ENCODE measurements around the gene ABCA4. TPM values are rescaled to one million over a fixed set of nuclear protein-coding genes. Genes with fewer than 3 reads are reported as not detected.

Gene ABCA4
- total RNA-seq, 1 experiment from 2014 or later, result 1.5 TPM

DNA sequence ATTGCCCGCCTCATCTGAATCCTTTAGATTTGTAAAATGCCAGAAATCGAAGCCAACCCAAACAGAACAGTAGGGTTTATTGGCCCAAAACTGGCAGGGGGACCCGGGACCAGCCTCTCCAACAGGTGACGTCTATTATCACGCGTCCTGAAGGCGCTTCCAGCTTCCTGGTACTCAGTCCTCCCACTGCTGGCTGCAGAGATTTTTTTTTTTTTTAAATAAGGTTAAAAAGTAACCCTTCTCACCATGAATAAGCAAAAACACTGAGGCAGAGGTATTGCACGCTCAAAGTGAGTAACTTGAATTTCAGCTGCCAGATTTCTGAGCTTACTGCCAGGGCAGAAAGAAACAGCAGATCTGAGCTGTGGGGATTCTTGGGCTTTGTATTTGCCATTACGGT lies 157.4 kb downstream of the ABCA4 start:
- DNase-seq (ENCODE audit: low read depth, low spot score) (no peak), ATAC-seq (no peak)
- Histone ChIP-seq H3K9me3 (ENCODE audit: control insufficient read depth, insufficient read depth, low read depth, low read length) (no peaks in the 10 kb centered on the region), H3K27me3 (ENCODE audit: control insufficient read depth, insufficient read depth, low read length) (no peaks in the 10 kb centered on the region; the same call in 1 of the 2 replicates), H3K36me3 (ENCODE audit: control insufficient read depth, insufficient read depth, low read length) (no peaks in the 10 kb centered on the region), H3K4me1 (ENCODE audit: control insufficient read depth, insufficient read depth, low read length) (no peaks in the 10 kb centered on the region), H3K27ac (ENCODE audit: low read length) (no peak overlapping the region), H3K4me3 (ENCODE audit: low read depth in 2 of 2, low read length in 2 of 2) (no peak overlapping the region)
- ChIA-PET POLR2A (no interaction called here), CTCF (no interaction called here)
- in situ Hi-C loops (cut with HindIII; ENCODE audit: low pct_unique_long_range_greater_than_20kb, low sequenced_read_pairs) (no loop called here), intact Hi-C loops (cut with micrococcal nuclease; ENCODE audit: unreplicated experiment) (no loop called here)
- no TSS peak for BruUV-seq (replicated peaks)
- TF ChIP-seq, protein P1, sequence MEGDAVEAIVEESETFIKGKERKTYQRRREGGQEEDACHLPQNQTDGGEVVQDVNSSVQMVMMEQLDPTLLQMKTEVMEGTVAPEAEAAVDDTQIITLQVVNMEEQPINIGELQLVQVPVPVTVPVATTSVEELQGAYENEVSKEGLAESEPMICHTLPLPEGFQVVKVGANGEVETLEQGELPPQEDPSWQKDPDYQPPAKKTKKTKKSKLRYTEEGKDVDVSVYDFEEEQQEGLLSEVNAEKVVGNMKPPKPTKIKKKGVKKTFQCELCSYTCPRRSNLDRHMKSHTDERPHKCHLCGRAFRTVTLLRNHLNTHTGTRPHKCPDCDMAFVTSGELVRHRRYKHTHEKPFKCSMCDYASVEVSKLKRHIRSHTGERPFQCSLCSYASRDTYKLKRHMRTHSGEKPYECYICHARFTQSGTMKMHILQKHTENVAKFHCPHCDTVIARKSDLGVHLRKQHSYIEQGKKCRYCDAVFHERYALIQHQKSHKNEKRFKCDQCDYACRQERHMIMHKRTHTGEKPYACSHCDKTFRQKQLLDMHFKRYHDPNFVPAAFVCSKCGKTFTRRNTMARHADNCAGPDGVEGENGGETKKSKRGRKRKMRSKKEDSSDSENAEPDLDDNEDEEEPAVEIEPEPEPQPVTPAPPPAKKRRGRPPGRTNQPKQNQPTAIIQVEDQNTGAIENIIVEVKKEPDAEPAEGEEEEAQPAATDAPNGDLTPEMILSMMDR (IDR thresholded peaks at IDR 0.05), result no peak
- no peak for TF ChIP-seq POLR2AphosphoS5 (IDR thresholded peaks at IDR 0.05; ENCODE audit: low read depth, low read length)
- no peak for TF ChIP-seq TCF7L2 (IDR thresholded peaks at IDR 0.05; ENCODE audit: low read depth, low read length)
- no peak for TF ChIP-seq SIN3A (IDR thresholded peaks at IDR 0.05; ENCODE audit: borderline replicate concordance, insufficient read depth, low read depth, low read length)
- TF ChIP-seq, protein P2, sequence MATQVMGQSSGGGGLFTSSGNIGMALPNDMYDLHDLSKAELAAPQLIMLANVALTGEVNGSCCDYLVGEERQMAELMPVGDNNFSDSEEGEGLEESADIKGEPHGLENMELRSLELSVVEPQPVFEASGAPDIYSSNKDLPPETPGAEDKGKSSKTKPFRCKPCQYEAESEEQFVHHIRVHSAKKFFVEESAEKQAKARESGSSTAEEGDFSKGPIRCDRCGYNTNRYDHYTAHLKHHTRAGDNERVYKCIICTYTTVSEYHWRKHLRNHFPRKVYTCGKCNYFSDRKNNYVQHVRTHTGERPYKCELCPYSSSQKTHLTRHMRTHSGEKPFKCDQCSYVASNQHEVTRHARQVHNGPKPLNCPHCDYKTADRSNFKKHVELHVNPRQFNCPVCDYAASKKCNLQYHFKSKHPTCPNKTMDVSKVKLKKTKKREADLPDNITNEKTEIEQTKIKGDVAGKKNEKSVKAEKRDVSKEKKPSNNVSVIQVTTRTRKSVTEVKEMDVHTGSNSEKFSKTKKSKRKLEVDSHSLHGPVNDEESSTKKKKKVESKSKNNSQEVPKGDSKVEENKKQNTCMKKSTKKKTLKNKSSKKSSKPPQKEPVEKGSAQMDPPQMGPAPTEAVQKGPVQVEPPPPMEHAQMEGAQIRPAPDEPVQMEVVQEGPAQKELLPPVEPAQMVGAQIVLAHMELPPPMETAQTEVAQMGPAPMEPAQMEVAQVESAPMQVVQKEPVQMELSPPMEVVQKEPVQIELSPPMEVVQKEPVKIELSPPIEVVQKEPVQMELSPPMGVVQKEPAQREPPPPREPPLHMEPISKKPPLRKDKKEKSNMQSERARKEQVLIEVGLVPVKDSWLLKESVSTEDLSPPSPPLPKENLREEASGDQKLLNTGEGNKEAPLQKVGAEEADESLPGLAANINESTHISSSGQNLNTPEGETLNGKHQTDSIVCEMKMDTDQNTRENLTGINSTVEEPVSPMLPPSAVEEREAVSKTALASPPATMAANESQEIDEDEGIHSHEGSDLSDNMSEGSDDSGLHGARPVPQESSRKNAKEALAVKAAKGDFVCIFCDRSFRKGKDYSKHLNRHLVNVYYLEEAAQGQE (IDR thresholded peaks at IDR 0.05; ENCODE audit: insufficient read depth in 1 of 2, low read depth in 2 of 2, low read length in 1 of 2), result no peak

DNA sequence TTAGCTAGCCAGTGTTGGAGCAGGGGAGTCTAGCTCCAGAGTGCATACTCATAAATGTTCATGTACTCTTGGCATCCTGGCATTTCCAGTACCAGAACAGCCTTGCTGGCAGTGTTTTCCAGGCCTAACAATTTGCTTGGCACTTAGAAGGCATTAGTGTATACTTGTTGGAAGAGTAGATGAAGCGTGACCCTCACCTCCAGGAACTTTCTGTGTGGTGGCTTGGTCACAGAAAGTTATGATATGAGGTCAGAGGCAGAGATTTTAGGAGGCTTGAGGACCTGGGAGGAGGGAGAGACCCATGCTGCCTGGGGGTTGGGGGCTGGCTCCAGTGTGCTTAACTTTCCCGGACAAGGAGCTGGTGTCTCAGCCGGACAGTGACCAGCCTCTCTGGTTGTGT lies 159.0 kb downstream of the ABCA4 start:
- no peaks in the 10 kb centered on the region for H3K4me1 ChIP-seq (ENCODE audit: control insufficient read depth, insufficient read depth, low read length)

More for the DNA sequence above, 159.0 kb downstream of the ABCA4 start:
- Histone ChIP-seq H3K36me3 (ENCODE audit: control insufficient read depth, insufficient read depth, low read length) (no peaks in the 10 kb centered on the region), H3K4me3 (ENCODE audit: low read depth in 2 of 2, low read length in 2 of 2) (no peak overlapping the region), H3K9me3 (ENCODE audit: control insufficient read depth, insufficient read depth, low read depth, low read length) (no peaks in the 10 kb centered on the region), H3K27ac (ENCODE audit: low read length) (no peak overlapping the region), H3K27me3 (ENCODE audit: control insufficient read depth, insufficient read depth, low read length) (no peaks in the 10 kb centered on the region; the same call in 1 of the 2 replicates)
- DNase-seq (ENCODE audit: low read depth, low spot score) (no peak), ATAC-seq (no peak)
- POLR2A ChIA-PET, result no interaction called here
- intact Hi-C loops (cut with micrococcal nuclease; ENCODE audit: unreplicated experiment), result no loop called here
- CTCF ChIA-PET, result no interaction called here
- TF ChIP-seq, protein P1 (IDR thresholded peaks at IDR 0.05), result no peak
- TF ChIP-seq, protein P2 (IDR thresholded peaks at IDR 0.05; ENCODE audit: insufficient read depth in 1 of 2, low read depth in 2 of 2, low read length in 1 of 2), result no peak
- BruUV-seq (replicated peaks), result no TSS peak
- in situ Hi-C loops (cut with HindIII; ENCODE audit: low pct_unique_long_range_greater_than_20kb, low sequenced_read_pairs), result no loop called here

All from Panc1 (cell line).